ENCODE measurements around the gene USP38.
"Not testable (repeated sequence)": the region's sequence is repeated elsewhere in the genome, so short reads cannot be mapped to it uniquely, and the experiment has no call there.

USP38 gene

GRCh38 chr4:143230683-143231082 lies 46.0 kb downstream of the USP38 start:
- TF ChIP-seq, protein P1, sequence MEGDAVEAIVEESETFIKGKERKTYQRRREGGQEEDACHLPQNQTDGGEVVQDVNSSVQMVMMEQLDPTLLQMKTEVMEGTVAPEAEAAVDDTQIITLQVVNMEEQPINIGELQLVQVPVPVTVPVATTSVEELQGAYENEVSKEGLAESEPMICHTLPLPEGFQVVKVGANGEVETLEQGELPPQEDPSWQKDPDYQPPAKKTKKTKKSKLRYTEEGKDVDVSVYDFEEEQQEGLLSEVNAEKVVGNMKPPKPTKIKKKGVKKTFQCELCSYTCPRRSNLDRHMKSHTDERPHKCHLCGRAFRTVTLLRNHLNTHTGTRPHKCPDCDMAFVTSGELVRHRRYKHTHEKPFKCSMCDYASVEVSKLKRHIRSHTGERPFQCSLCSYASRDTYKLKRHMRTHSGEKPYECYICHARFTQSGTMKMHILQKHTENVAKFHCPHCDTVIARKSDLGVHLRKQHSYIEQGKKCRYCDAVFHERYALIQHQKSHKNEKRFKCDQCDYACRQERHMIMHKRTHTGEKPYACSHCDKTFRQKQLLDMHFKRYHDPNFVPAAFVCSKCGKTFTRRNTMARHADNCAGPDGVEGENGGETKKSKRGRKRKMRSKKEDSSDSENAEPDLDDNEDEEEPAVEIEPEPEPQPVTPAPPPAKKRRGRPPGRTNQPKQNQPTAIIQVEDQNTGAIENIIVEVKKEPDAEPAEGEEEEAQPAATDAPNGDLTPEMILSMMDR (IDR thresholded peaks at IDR 0.05; ENCODE audit: control extremely low read depth, extremely low read depth, low read depth, missing control alignments) = no peak
- ChIA-PET POLR2A (no interaction called here), CTCF (interaction anchor here (0.7 to 1.6 kb wide), 4 partner anchors 15 to 80 kb away, joined by 3 read pairs; no protein-coding TSS in a partner anchor)
- no peak for DNase-seq (ENCODE audit: extremely low spot score)

DNA sequence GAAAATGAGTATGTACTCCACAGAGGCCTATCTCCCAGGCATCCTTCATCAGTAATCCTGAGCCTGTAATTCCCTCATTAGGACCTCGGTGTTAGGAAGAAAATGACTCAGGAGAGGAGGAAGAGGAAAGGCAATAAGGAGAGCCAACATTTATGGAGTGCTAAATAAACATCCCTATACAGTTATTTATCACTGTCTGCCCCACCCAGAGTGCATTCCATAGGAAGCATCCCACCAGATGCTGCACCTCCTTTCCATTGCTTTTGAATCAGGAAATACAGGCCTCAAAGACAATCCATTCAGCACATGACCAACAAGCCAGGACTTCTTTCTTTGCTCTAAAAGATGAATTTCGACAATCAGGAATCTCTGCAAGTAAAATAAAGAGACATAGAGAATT lies 47.6 kb downstream of the USP38 start:
- ChIA-PET CTCF (interaction anchor here (0.8 to 1.5 kb wide), 3 partner anchors 14 to 102 kb away, joined by 3 to 4 read pairs (median 4); no protein-coding TSS in a partner anchor), POLR2A (no interaction called here)
- TF ChIP-seq, protein P1 (IDR thresholded peaks at IDR 0.05; ENCODE audit: control extremely low read depth, extremely low read depth, low read depth, missing control alignments) = no peak
- DNase-seq (ENCODE audit: extremely low spot score) = no peak

- ChIA-PET POLR2A (no interaction called here), CTCF (no interaction called here)
- TF ChIP-seq, protein P1 (IDR thresholded peaks at IDR 0.05; ENCODE audit: control extremely low read depth, extremely low read depth, low read depth, missing control alignments) = no peak
- no peak for DNase-seq (ENCODE audit: extremely low spot score)
Observed at GRCh38 chr4:143234153-143234552, 49.4 kb downstream of the USP38 start.

DNA sequence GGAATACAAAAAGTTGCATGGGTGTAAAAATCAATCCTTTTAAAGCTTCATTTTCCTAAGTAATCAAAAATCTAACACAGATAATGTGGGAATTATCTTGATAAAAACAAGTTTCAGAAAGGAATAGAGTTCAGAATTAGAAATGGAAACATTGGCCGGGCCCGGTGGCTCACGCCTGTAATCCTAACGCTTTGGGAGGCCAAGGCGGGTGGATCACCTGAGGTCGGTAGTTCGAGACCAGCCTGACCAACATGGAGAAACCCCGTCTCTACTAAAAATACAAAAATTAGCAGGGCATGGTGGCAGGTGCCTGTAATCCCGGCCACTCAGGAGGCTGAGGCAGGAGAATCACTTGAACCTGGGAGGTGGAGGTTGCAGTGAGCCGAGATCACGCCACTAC lies 52.5 kb downstream of the USP38 start:
- DNase-seq (ENCODE audit: extremely low spot score); CTCF ChIA-PET; POLR2A ChIA-PET: not testable (repeated sequence)

GRCh38 chr4:143240939-143241679 lies 56.4 kb downstream of the USP38 start:
- TF ChIP-seq, protein P1 (IDR thresholded peaks at IDR 0.05; ENCODE audit: control extremely low read depth, extremely low read depth, low read depth, missing control alignments) = no peak
- CTCF ChIA-PET = interaction anchor here (1.2 to 1.6 kb wide), 4 partner anchors 14 to 38 kb away, joined by 3 to 4 read pairs (median 3); no protein-coding TSS in a partner anchor
- no peak for DNase-seq (ENCODE audit: extremely low spot score)
- POLR2A ChIA-PET = no interaction called here

DNA sequence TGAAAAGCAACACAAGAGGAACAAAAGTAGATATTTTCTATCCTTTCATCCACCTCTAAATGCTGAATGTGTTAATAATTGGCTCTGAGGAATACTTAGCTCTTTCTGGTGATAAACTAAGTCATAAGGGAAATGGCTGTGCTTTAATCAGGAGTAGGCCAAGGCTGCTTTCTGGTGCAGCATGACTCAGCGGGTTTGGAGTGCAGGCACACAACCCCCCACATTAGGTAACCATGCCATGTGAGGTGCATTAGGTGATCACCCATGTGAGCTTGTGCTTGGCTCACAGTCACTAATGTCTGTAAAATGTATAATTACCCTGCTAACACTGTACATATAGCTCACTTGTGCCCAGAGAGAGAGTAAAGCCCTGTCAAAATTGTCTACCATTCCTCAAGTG lies 57.2 kb downstream of the USP38 start:
- POLR2A ChIA-PET = no interaction called here
- DNase-seq (ENCODE audit: extremely low spot score) = no peak
- CTCF ChIA-PET = interaction anchor here (0.9 to 1.2 kb wide), 2 partner anchors 9 to 14 kb away, joined by 4 to 5 read pairs; no protein-coding TSS in a partner anchor
- TF ChIP-seq, protein P1 (IDR thresholded peaks at IDR 0.05; ENCODE audit: control extremely low read depth, extremely low read depth, low read depth, missing control alignments) = no peak

DNA sequence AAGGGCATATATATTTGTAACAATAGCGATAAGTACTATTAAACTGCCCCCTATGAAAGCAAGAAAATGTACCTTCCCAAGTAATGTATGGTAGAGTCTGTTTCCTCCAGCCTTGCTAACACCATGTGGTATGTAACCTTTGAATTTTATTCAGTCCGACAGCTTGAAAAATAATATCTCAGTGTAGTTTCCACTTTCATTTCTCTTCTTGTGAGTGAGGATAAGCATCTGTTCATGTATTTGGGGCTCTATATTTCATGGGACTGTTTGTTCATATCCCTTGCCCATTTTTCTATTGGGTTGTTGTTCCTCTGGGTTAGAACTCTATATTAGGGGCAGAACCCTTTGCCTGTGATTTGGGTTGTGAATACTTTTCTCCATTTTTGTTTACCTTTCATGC lies 58.3 kb downstream of the USP38 start:
- TF ChIP-seq, protein P1 (IDR thresholded peaks at IDR 0.05; ENCODE audit: control extremely low read depth, extremely low read depth, low read depth, missing control alignments) = no peak
- POLR2A ChIA-PET = no interaction called here
- CTCF ChIA-PET = no interaction called here
- DNase-seq (ENCODE audit: extremely low spot score) = no peak

Measured in GM10248 (cell line).